MCF 10A (cell line): ENCODE results near the gene CYB561D1. TPM values are rescaled to one million over a fixed set of nuclear protein-coding genes. Genes with fewer than 3 reads are reported as not detected.

Experiments used
- BruUV-seq: library from RNA; stranded (reverse); fragments of 400-500 nt; replicated peaks from 2 replicates; lab custom pipeline; 2021; lab: Mats Ljungman, UMichigan
- CTCF ChIA-PET: fragments of 300-600 bp; sonication (Branson Sonifier 250); formaldehyde crosslinking; extraction: SDS; loops from one replicate; lab custom pipeline; 2021; ENCODE audit warnings: antibody characterized with exemption, inconsistent platforms; lab: Yijun Ruan, JAX
- POLR2A ChIA-PET: fragments of 300-600, 350-650 bp; sonication (Branson Sonifier 250); formaldehyde crosslinking; extraction: SDS; loops from one replicate; lab custom pipeline; 2020; ENCODE audit warnings: antibody characterized with exemption, inconsistent platforms; lab: Yijun Ruan, JAX
- DNase-seq: peaks from one replicate; pipeline ENCODE4 v3.0.0-alpha.2; 2018; ENCODE audit not compliant: unreplicated experiment
- H3K27ac Mint-ChIP-seq: one replicate; pipeline ENCODE4 v1.8.0; 2022; ENCODE audit warnings: mild to moderate bottlenecking, low read depth, mixed read lengths; ENCODE audit not compliant: unreplicated experiment
- H3K27me3 Mint-ChIP-seq: one replicate; pipeline ENCODE4 v1.8.0; 2022; ENCODE audit warnings: mixed read lengths; ENCODE audit not compliant: insufficient read depth, unreplicated experiment
- H3K36me3 Mint-ChIP-seq: one replicate; pipeline ENCODE4 v1.8.0; 2022; ENCODE audit warnings: mild to moderate bottlenecking, moderate library complexity, mixed read lengths; ENCODE audit not compliant: insufficient read depth, unreplicated experiment
- H3K4me1 Mint-ChIP-seq: one replicate; pipeline ENCODE4 v1.8.0; 2022; ENCODE audit warnings: mixed read lengths; ENCODE audit not compliant: insufficient read depth, unreplicated experiment
- H3K4me3 Mint-ChIP-seq: one replicate; pipeline ENCODE4 v1.8.0; 2022; ENCODE audit warnings: mild to moderate bottlenecking, moderate library complexity, mixed read lengths; ENCODE audit not compliant: unreplicated experiment
- H3K9me3 Mint-ChIP-seq: one replicate; pipeline ENCODE4 v1.8.0; 2022; ENCODE audit warnings: mixed read lengths; ENCODE audit not compliant: unreplicated experiment
- CTCF ChIP-seq: fragments of 200-600 bp; IDR thresholded peaks from one replicate; pipeline ENCODE4 v1.8.0; 2022; ENCODE audit warnings: antibody characterized with exemption, mild to moderate bottlenecking; ENCODE audit not compliant: unreplicated experiment
- intact Hi-C: fragments of 100-400 bp; cut with micrococcal nuclease; formaldehyde crosslinking; loops from 2 replicates; pipeline ENCODE4 v1.14.1; 2022
- total RNA-seq: library from RNA; stranded (reverse); gene quantifications from 2 replicates; pipeline ENCODE4 v1.2.3, GENCODE V29; 2022

CYB561D1 gene
- total RNA-seq, 1 experiment from 2014 or later = 6.9 TPM

DNA sequence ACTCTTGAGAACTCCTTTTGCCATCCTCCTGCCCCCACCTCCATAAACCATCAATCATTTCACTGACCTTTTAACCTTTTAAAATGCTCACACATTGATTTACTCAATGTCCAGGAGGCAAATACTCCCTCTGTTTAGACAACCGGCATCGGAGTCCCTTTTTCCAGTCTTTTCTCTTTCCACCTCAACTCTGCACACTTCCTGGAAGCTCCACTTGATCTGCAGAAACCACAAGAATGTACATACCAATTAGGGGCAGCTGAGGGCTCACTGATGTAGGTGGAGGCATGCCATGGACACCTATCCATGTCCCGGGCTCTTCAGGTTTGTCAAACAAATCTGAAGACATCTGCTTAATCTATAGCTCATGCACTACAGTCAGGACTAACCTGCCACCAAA, 21.0 kb downstream of the CYB561D1 start:
- Mint-ChIP-seq H3K4me1 (peaks cover 6% of the 10 kb centered on the region), H3K27me3 (peaks cover 26% of the 10 kb centered on the region), H3K9me3 (no peaks in the 10 kb centered on the region), H3K36me3 (no peaks in the 10 kb centered on the region), H3K27ac (no peak overlapping the region), H3K4me3 (no peak overlapping the region)
- no peak for TF ChIP-seq CTCF
- no TSS peak for BruUV-seq
- DNase-seq = no peak
- intact Hi-C loops = no loop called here
- ChIA-PET POLR2A (interaction anchor here (0.6 kb wide), 1 partner anchor 220 kb away, joined by 3 read pairs; no protein-coding TSS in a partner anchor), CTCF (interaction anchor here (1.4 to 40.0 kb wide), 4 partner anchors 19 to 24 kb away, joined by 3 to 1071 read pairs (median 26); partner anchors contain the start of genes CYB561D1 and GPR61)

- DNase-seq = no peak
- Mint-ChIP-seq H3K4me3 (no peak overlapping the region), H3K27ac (no peak overlapping the region)
Observed at GRCh38 chr1:109516872-109517271, 23.0 kb downstream of the CYB561D1 start.

DNA sequence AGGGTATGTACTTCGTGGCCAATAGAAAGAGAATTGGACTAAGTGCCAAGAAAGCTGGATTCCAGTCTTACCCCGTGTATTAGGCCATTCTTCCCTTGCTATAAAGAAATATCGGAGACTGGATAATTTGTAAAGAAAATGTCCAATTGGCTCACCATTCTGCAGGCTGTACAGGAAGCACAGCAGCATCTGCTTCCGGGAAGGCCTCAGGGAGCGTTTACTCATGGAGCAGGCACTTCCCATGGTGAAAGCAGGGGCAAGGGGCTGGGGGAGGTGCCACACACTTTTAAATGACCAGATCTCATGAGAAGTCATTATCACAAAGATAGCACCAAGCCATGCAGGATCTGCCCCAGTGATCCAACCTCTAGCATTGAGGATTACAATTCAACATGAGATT, 23.4 kb downstream of the CYB561D1 start:
- H3K27ac Mint-ChIP-seq = no peak overlapping the region
- intact Hi-C loops = no loop called here
- ChIA-PET CTCF (interaction anchor here (0.6 to 40.0 kb wide), 6 partner anchors 17 to 1705 kb away, joined by 3 to 1071 read pairs (median 4); partner anchors contain the start of genes CYB561D1 and GPR61), POLR2A (no interaction called here)
- no TSS peak for BruUV-seq
- no peaks in the 10 kb centered on the region for H3K36me3 Mint-ChIP-seq
- no peaks in the 10 kb centered on the region for H3K9me3 Mint-ChIP-seq
- peaks cover 11% of the 10 kb centered on the region for H3K27me3 Mint-ChIP-seq
- no peak for TF ChIP-seq CTCF
- H3K4me1 Mint-ChIP-seq = no peaks in the 10 kb centered on the region
- no peak for DNase-seq
- no peak overlapping the region for H3K4me3 Mint-ChIP-seq

More at GRCh38 chr1:109516872-109517271, 23.0 kb downstream of the CYB561D1 start:
- ChIA-PET POLR2A (interaction anchor here (1.2 kb wide), 1 partner anchor 24 kb away, joined by 4 read pairs; the partner anchor contains the start of gene CYB561D1), CTCF (interaction anchor here (1.5 to 40.0 kb wide), 4 partner anchors 12 to 24 kb away, joined by 3 to 1071 read pairs (median 24); partner anchors contain the start of genes CYB561D1 and GPR61)
- TF ChIP-seq CTCF = no peak
- intact Hi-C loops = no loop called here
- Mint-ChIP-seq H3K4me1 (no peaks in the 10 kb centered on the region), H3K27me3 (peaks cover 11% of the 10 kb centered on the region), H3K9me3 (no peaks in the 10 kb centered on the region), H3K36me3 (no peaks in the 10 kb centered on the region)
- no TSS peak for BruUV-seq

DNA sequence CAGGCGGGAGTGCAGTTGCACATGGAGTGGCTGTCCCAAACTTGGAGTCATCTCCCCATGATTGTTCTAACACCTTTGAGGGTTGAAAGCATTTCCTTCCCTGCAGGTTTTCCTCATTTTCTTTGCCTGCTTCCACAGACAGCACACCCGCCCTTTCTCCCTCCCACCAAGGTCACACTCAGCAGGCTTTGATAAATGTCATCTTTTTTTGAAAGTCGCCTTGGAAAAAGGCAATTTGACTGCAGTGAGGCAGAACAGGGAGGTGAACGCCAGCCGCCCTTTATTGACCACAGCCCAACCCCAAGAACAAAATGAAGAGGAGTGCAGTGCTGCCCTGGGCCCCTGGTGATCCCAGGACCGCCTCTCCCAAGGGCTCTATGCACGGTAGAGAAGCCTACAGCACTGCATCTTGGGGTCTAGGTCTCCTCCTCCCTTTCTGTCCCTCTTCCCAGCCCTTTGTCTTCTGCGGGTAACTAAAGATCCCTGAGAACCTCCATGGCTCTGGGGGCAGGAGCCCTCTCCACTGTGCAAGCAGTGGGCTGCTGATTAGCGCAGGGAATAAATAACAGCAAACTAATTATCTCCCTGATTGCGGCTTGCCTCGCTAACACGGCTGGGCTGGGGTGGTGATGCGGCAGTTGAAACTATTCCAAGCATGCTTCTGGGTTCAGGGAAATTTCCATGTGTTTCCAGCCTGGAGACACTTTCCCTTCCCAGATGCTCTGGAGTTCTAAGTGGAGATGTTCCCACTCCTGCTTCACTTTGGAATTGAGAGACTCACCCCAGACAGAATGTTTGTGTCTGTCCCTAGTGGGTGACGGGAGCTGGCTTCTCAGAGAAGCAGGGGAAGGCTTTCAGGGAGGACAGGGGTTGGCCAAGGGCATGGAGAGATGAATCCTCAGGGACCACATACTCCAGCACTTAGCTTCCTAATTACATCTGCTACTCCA, 27.4 kb downstream of the CYB561D1 start:
- Mint-ChIP-seq H3K27ac (no peak overlapping the region), H3K4me1 (no peaks in the 10 kb centered on the region), H3K9me3 (no peaks in the 10 kb centered on the region), H3K4me3 (no peak overlapping the region), H3K36me3 (no peaks in the 10 kb centered on the region), H3K27me3 (peaks cover 24% of the 10 kb centered on the region)
- CTCF ChIA-PET = interaction anchor here (0.7 to 40.0 kb wide), 5 partner anchors 11 to 27 kb away, joined by 3 to 1071 read pairs (median 41); partner anchors contain the start of genes AMIGO1, ATXN7L2, CYB561D1 and GPR61
- intact Hi-C loops = no loop called here
- no TSS peak for BruUV-seq
- DNase-seq = no peak
- POLR2A ChIA-PET = interaction anchor here (0.9 kb wide), 2 partner anchors 11 to 27 kb away, joined by 4 read pairs; partner anchors contain the start of genes AMIGO1 and GNAI3
- no peak for TF ChIP-seq CTCF
